Testis (tissue), 2 donors: ENCODE data around the gene ZNF555.

Source experiments
- CTCF ChIP-seq, 3 experiments: fragments of 450-650 bp in 2 of 3; fragments of 200-600 bp in 1 of 3; sonication (generic) in 1 of 3; IDR thresholded peaks; one replicate each; pipeline ENCODE4 v1.5.1; 2016 to 2019; ENCODE audit warnings: antibody characterized with exemption in 3 of 3, mild to moderate bottlenecking in 2 of 3, moderate library complexity in 1 of 3
- POLR2A ChIP-seq: fragments of 450-650 bp; IDR thresholded peaks from one replicate; pipeline ENCODE4 v1.6.1; 2017; ENCODE audit warnings: antibody characterized with exemption, mild to moderate bottlenecking, moderate library complexity

GRCh38 chr19:2845107-2845506, 3.8 kb downstream of the ZNF555 start:
- no peak for TF ChIP-seq POLR2A
- TF ChIP-seq CTCF (IDR thresholded peaks at IDR 0.05), result no peak
